ENCODE data around the gene KCNK13. TPM values are rescaled to one million over a fixed set of nuclear protein-coding genes. Genes with fewer than 3 reads are reported as not detected.

Gene KCNK13
- total and polyA plus RNA-seq, 9 of the 15 experiments (the other 6 are each of a cell fraction or from before 2014, with no cell fraction given) = 0.03 to 0.05 TPM; not detected in 7

DNA sequence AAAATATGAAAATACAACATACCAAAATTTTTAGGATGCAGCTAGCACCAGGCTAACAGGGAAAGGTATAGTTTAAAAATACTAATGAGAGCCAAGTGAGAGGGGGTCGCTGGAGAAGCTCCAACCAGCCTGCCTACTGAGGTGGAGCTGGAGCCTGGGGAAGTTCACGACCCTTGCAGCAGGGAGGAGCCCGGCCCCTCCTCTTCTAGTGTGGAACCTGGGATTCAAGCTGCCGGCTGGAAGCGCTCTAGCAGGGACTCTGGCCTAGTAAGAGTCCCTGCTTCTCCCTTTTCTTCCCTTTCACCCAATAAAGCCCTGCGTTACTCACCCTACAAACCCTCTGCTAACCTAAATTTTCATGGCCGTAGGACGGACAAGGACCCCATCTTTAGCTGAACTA, 5.0 kb upstream of the KCNK13 start:
- peaks cover 6 to 17% of the 10 kb centered on the region in 2 experiments; a peak in 3 of 5 replicates for H3K27me3 ChIP-seq (ENCODE audit: control insufficient read depth in 2 of 2, insufficient read depth in 2 of 2, low read length in 2 of 2)
- intact Hi-C loops (cut with micrococcal nuclease) (loop anchor here (5.0 kb wide), 1 partner anchor 120 kb away; no protein-coding TSS in a partner anchor), in situ Hi-C loops (cut with MboI) (no loop called here)
- no peak for ATAC-seq
- no peak overlapping the region for H3K9ac ChIP-seq (ENCODE audit: insufficient read depth in 1 of 2, low read depth in 2 of 2, low read length in 2 of 2)
- no peaks in the 10 kb centered on the region for H3K9me1 ChIP-seq (ENCODE audit: control insufficient read depth, insufficient read depth, low read length)
- H3K79me2 ChIP-seq (ENCODE audit: control insufficient read depth, insufficient read depth, low read length) = no peaks in the 10 kb centered on the region
- no peak overlapping the region for H2AFZ ChIP-seq (ENCODE audit: low read depth, low read length)
- no TSS peak for BruUV-seq (replicated peaks)
- no peak overlapping the region for H3K4me2 ChIP-seq (ENCODE audit: insufficient read depth, low read length)
- no peaks in the 10 kb centered on the region for H3K9me3 ChIP-seq (replicated peaks; ENCODE audit: control insufficient read depth, insufficient read depth, low read depth, low read length)
- H3K36me3 ChIP-seq (ENCODE audit: control insufficient read depth, insufficient read depth, low read length) = no peaks in the 10 kb centered on the region
- 7% methylated on average over 8 of the region's 8 CpGs for WGBS (ENCODE audit: insufficient coverage, low coverage, missing lambda C conversion rate)
- no peaks in the 10 kb centered on the region for H4K20me1 ChIP-seq (replicated peaks; ENCODE audit: control insufficient read depth, insufficient read depth, low read length)
- H3K4me3 ChIP-seq = no peak overlapping the region
- no peak for FAIRE-seq
- peaks cover 0 to 17% of the 10 kb centered on the region in 2 experiments; a peak in 2 of 5 replicates for H3K4me1 ChIP-seq (replicated peaks in 1 of 2; ENCODE audit: control insufficient read depth in 2 of 2, insufficient read depth in 2 of 2, low read length in 2 of 2)
- TF ChIP-seq MTA1 (IDR thresholded peaks at IDR 0.05; ENCODE audit: borderline replicate concordance) = no peak
- TF ChIP-seq ZNF184 (CRISPR knock-in tag; IDR thresholded peaks at IDR 0.05) = no peak
- no peak for TF ChIP-seq GABPB1 (CRISPR knock-in tag; IDR thresholded peaks at IDR 0.05)
- TF ChIP-seq DLX4 (CRISPR knock-in tag; IDR thresholded peaks at IDR 0.05) = no peak
- no peak for TF ChIP-seq POLR2AphosphoS5 (IDR thresholded peaks at IDR 0.05; ENCODE audit: control insufficient read depth, insufficient read depth, low read depth, low read length)
- no peak for TF ChIP-seq KLF16 (IDR thresholded peaks at IDR 0.05)
- TF ChIP-seq ZNF23 (CRISPR knock-in tag; IDR thresholded peaks at IDR 0.05) = no peak
- TF ChIP-seq TFAM (CRISPR knock-in tag; conservative IDR thresholded peaks at IDR 0.05) = no peak
- no peak for TF ChIP-seq SMARCA5 (IDR thresholded peaks at IDR 0.05)
- TF ChIP-seq GABPA (tag; conservative IDR thresholded peaks at IDR 0.05; ENCODE audit: low read depth) = no peak
- no peak for TF ChIP-seq ZNF431 (CRISPR knock-in tag; IDR thresholded peaks at IDR 0.05)
- TF ChIP-seq RBM39 (optimal IDR thresholded peaks at IDR 0.05; ENCODE audit: low read depth, low read length) = no peak
- TF ChIP-seq LEF1 (IDR thresholded peaks at IDR 0.05) = no peak
- POLR2A ChIA-PET = interaction anchor here (0.6 kb wide), 1 partner anchor 1369 kb away, joined by 4 read pairs; no protein-coding TSS in a partner anchor
- CTCF ChIA-PET (ENCODE audit: low intra/inter-chr PET ratio) = no interaction called here
- no peak overlapping the region for H3K27ac ChIP-seq (ENCODE audit: extremely low read depth, low read depth, low read length)
- no peak for DNase-seq (ENCODE audit: extremely low read depth in 1 of 4, low spot score in 3 of 4)
